Iris pigment epithelial cell (primary cell): ENCODE data around the gene LYZL1.
"Not testable (repeated sequence)": the region's sequence is repeated elsewhere in the genome, so short reads cannot be mapped to it uniquely, and the experiment has no call there.

Experiments
- DNase-seq: peaks from one replicate; pipeline ENCODE4 v3.0.0-alpha.2; 2011; ENCODE audit warnings: low read depth

LYZL1 gene

GRCh38 chr10:29332061-29332760 lies 43.3 kb downstream of the LYZL1 start:
- no peak for DNase-seq

GRCh38 chr10:29332761-29333148 lies 43.9 kb downstream of the LYZL1 start:
- no peak for DNase-seq

GRCh38 chr10:29337526-29337925 lies 48.7 kb downstream of the LYZL1 start:
- DNase-seq: not testable (repeated sequence)

- DNase-seq: peak; percentile 23
Observed at GRCh38 chr10:29343607-29344038, 54.8 kb downstream of the LYZL1 start.

GRCh38 chr10:29344073-29344820 lies 55.4 kb downstream of the LYZL1 start:
- peak; percentile 87 for DNase-seq

GRCh38 chr10:29345144-29345909 lies 56.5 kb downstream of the LYZL1 start:
- no peak for DNase-seq

GRCh38 chr10:29345910-29346209 lies 57.0 kb downstream of the LYZL1 start:
- no peak for DNase-seq

- DNase-seq: no peak
Observed at GRCh38 chr10:29346296-29347001, 57.6 kb downstream of the LYZL1 start.

GRCh38 chr10:29348836-29349235 lies 60.0 kb downstream of the LYZL1 start:
- DNase-seq: no peak

- peak; percentile 34 for DNase-seq
Observed at GRCh38 chr10:29353305-29353704, 64.4 kb downstream of the LYZL1 start.

GRCh38 chr10:29353887-29354561 lies 65.2 kb downstream of the LYZL1 start:
- DNase-seq: peak; percentile 17

GRCh38 chr10:29355411-29355991 lies 66.6 kb downstream of the LYZL1 start:
- DNase-seq: peak; percentile 32

GRCh38 chr10:29356931-29357330 lies 68.1 kb downstream of the LYZL1 start:
- peak; percentile 22 for DNase-seq

- DNase-seq: no peak
Observed at GRCh38 chr10:29358010-29358616, 69.2 kb downstream of the LYZL1 start.

GRCh38 chr10:29360215-29360853 lies 71.5 kb downstream of the LYZL1 start:
- not testable (repeated sequence) for DNase-seq
